Vagina (tissue), 2 donors: ENCODE results near the gene NT5E.

Source experiments
- POLR2A ChIP-seq, 2 donors: fragments of 450-650 bp; IDR thresholded peaks; one replicate each; pipeline ENCODE4 v1.6.1; 2017; ENCODE audit warnings: antibody characterized with exemption in 2 of 2, mild to moderate bottlenecking in 2 of 2, moderate library complexity in 2 of 2
- POLR2AphosphoS5 ChIP-seq, 2 donors: sonication (generic); formaldehyde crosslinking; IDR thresholded peaks; one replicate each; pipeline ENCODE4 v1.9.0; 2017; ENCODE audit warnings: antibody characterized with exemption in 2 of 2, mild to moderate bottlenecking in 2 of 2, low read depth in 1 of 2; ENCODE audit not compliant: insufficient read depth in 1 of 2
- TF ChIP-seq, protein P1 (sequence below), 3 experiments: fragments of 450-650 bp in 2 of 3; fragments of 200-600 bp in 1 of 3; sonication (generic) in 1 of 3; IDR thresholded peaks; one replicate each; pipeline ENCODE4 v1.5.1; 2017 to 2019; ENCODE audit warnings: antibody characterized with exemption in 3 of 3, mild to moderate bottlenecking in 2 of 3, moderate library complexity in 2 of 3

DNA sequence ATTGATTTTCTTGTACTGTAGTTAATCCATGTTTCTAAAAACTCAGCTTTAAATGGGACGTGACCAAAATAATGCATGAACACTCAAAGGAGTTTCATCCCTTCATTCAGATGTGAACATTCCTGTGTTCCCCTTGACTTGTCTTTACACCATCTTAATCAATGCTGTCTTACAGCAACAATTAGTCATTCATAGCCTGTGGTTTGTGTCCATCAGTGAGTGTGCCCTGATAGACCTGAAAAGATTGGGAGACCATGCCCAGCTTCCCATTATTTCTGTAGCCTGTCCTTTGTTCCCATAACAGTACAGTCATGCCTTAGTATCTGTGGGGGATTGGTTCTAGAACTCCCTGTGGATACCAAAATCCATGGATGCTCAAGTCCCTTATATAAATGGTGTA lies 23.9 kb downstream of the NT5E start:
- TF ChIP-seq, protein P1, sequence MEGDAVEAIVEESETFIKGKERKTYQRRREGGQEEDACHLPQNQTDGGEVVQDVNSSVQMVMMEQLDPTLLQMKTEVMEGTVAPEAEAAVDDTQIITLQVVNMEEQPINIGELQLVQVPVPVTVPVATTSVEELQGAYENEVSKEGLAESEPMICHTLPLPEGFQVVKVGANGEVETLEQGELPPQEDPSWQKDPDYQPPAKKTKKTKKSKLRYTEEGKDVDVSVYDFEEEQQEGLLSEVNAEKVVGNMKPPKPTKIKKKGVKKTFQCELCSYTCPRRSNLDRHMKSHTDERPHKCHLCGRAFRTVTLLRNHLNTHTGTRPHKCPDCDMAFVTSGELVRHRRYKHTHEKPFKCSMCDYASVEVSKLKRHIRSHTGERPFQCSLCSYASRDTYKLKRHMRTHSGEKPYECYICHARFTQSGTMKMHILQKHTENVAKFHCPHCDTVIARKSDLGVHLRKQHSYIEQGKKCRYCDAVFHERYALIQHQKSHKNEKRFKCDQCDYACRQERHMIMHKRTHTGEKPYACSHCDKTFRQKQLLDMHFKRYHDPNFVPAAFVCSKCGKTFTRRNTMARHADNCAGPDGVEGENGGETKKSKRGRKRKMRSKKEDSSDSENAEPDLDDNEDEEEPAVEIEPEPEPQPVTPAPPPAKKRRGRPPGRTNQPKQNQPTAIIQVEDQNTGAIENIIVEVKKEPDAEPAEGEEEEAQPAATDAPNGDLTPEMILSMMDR (IDR thresholded peaks at IDR 0.05), result no peak
- TF ChIP-seq POLR2A (IDR thresholded peaks at IDR 0.05) (no peak), POLR2AphosphoS5 (IDR thresholded peaks at IDR 0.05; ENCODE audit: insufficient read depth in 1 of 2, low read depth in 1 of 2) (no peak)
